ENCODE results near the gene S100PBP.
A peak's percentile ranks its signal among the peaks of the same experiment; 100 is the strongest.
"Not testable (repeated sequence)": the region's sequence is repeated elsewhere in the genome, so short reads cannot be mapped to it uniquely, and the experiment has no call there.

Gene S100PBP

GRCh38 chr1:32784817-32785216, 32.6 kb upstream of the S100PBP start:
- DNase-seq (ENCODE audit: low read depth in 3 of 3, low spot score in 1 of 3): no peak

DNA sequence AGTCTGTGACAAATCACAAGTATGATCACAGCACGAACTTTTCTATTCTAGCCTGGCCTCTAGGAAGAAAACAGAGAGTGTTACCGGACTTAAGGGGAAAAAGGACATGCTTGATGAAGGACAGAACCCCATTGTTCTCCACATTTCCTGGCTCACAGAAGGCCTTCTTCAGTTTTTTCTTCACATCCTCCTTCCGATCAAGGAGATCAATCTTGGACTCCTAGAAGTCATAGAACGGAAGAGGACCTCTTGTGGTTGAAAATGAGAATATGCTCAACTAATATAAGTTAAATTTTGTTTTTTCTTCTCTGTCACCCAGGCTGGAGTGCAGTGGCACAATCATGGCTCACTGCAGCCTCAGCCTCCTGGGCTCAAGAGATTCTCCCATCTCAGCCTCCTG, 30.6 kb upstream of the S100PBP start:
- DNase-seq (ENCODE audit: low read depth in 3 of 3, low spot score in 1 of 3): no peak

GRCh38 chr1:32789356-32789755, 28.1 kb upstream of the S100PBP start:
- DNase-seq (ENCODE audit: low read depth in 3 of 3, low spot score in 1 of 3): not testable (repeated sequence)

- no peak for DNase-seq (ENCODE audit: low read depth in 3 of 3, low spot score in 1 of 3)
Measured at GRCh38 chr1:32791881-32792280, 25.6 kb upstream of the S100PBP start.

DNA sequence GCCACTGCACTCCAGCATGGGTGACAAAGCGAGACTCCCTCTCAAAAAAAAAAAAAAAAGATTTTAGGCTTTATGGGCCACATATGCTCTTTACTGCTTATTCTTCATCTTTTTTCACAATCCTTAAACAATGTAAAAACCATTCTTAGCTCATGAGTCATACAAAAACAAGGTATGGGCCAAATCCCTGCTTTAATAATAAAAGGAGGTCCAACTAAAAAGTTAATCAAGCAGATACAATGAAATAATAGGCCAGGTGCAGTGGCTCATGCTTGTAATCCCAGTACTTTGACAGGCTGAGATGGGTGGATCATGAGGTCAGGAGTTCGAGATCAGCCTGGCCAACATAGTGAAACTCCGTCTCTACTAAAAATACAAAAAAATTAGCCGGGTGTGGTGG, 21.7 kb upstream of the S100PBP start:
- DNase-seq (ENCODE audit: low read depth in 3 of 3, low spot score in 1 of 3): not testable (repeated sequence)

DNA sequence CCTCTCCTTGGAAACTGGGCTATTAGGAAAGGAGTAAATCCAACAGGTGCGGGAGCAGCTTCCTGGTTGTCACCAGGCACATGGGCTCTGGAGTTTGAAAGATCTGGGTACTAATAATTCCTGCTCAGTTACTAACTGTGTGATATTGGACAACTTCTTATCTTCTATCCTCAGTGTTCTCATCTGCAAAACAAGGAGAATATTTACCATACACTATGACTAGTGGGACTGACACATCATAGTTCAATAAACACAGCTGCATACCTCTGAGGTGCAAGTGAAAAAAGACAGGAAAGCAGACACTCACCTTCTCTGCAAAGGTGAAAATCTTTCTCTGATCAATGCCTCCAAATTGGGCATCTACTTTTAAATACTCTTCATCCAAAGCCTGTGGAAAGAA, 20.0 kb upstream of the S100PBP start:
- DNase-seq (ENCODE audit: low read depth in 3 of 3, low spot score in 1 of 3): no peak

DNA sequence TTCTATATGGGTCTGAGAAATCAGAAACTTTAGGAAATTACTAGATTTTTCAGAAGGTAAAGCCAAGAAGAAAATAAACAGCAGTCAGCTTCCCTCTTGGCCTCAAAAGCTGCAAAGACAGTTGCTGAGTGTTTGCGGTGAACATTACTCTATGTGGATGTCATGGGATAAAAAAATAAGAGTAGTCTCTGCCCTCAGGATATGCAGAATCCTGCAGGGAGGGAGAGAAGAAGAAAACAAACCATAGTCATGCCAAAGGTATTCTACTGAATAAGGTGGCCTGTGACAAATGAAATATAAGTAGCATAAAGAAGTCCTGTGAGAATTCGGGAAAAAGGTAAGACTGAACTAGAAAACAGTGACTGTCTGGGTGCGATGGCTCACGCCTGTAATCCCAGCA, 19.3 kb upstream of the S100PBP start:
- no peak for DNase-seq (ENCODE audit: low read depth in 3 of 3, low spot score in 1 of 3)

- DNase-seq (ENCODE audit: low read depth in 3 of 3, low spot score in 1 of 3): no peak
Measured at GRCh38 chr1:32798679-32799416, 18.6 kb upstream of the S100PBP start.

DNA sequence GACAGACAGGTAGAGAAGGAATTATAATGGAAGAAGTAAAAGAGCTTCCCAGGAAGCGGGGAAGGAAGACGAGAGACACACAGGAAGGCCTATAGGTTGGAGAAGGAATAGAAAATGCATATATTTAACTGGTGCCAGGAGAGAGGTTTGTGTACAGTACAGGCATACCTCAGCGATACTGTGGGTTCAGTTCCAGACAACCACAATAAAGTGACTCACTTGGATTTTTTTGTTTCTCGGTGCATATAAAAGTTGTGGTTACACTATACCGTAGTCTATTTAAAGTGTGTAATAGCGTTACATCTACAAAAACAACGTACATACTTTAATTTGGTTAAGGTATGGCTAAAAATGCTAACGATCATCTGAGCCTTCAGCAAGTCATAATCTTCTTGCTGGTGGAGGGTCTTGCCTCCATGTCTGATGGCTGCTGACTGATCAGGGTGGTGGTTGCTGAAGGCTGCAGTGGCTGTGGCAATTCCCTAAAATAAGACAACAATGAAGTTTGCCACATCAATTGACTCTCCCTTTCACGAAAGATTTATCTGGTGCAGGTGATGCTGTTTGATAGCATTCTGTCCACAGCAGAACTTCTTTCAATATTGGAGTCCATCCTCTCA, 16.2 kb upstream of the S100PBP start:
- no peak for DNase-seq (ENCODE audit: low read depth in 3 of 3, low spot score in 1 of 3)

- not testable (repeated sequence) for DNase-seq (ENCODE audit: low read depth in 3 of 3, low spot score in 1 of 3)
Measured at GRCh38 chr1:32804460-32804859, 13.0 kb upstream of the S100PBP start.

DNA sequence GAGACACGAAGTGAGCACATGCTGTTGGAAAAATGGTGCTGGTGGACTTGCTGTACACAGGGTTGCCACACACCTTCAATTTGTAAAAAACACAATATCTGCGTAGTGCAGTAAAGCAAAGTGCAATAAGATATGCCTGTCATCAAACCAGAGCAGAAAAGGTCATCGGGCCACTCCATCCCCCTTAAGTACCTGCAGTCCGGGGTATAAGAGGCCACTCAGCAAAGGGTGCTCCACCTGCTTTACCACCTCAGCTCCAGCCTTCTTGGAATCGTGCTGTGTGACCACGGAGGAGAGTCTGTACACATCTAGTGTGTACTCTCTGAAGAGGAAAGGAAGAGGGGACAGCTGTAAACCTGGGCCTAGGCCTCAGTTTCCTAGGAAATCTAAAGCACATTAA, 11.2 kb upstream of the S100PBP start:
- no peak for DNase-seq (ENCODE audit: low read depth in 3 of 3, low spot score in 1 of 3)

- DNase-seq (ENCODE audit: low read depth in 3 of 3, low spot score in 1 of 3): no peak
Measured at GRCh38 chr1:32806910-32807523, 10.4 kb upstream of the S100PBP start.

DNA sequence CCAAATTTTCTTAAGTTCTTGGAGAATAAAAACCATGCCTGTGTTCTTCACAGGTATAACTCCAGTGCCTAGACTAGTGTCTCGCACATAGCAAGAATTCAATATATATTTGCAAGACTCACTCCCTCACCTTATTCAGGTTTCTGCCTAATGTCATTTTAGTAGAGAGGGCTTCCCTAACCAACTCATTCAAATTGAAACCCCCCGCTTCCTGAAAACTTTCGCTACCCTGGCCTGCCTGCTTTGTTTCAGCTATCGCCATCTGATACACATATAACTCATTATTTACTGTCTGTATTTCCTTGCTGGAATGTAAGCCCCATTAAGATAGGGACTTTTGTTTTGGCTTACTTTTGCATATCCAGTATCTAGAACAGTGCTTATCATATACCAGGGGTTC, 8.9 kb upstream of the S100PBP start:
- DNase-seq (ENCODE audit: low read depth in 3 of 3, low spot score in 1 of 3): no peak

DNA sequence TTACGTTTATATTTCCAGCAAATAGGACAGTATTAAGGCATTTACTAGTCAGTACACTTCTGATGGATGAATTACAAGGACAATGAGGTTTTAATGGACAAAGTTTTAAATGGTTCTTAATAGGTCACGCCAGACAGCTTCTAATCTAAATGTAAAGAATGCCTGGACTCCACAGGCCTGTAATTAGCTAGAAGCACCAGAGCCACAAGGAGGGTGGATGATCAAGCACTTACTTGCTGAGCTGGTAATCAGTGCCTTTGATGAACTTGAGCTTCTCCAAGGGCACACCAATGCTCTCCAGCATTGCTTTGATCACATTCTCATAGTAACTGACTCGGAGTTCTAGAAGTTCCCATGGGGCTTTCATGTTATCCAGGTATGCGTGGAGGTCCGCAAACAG, 7.1 kb upstream of the S100PBP start:
- DNase-seq (ENCODE audit: low read depth in 3 of 3, low spot score in 1 of 3): no peak

DNA sequence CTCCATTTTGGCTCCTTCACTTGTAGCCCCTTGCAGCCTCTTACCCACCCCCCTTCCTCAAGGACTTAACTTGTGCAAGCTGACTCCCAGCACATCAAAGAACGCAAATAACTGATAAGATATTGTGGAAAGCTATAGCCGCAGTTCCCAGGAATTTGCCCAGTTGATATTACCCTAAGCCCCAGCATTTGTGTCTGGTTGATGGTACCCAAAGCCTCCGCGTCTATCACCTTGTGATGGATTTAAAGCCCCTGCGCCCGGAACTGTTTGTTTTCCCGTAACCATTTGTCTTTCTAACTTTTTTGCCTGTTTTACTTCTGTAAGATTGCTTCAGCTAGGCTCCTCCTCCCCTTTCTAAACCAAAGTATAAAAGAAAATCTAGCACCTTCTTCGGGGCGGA, 6.2 kb upstream of the S100PBP start:
- DNase-seq (ENCODE audit: low read depth in 3 of 3, low spot score in 1 of 3): no peak

- DNase-seq (ENCODE audit: low read depth in 3 of 3, low spot score in 1 of 3): no peak
Measured at GRCh38 chr1:32811917-32812316, 5.5 kb upstream of the S100PBP start.

DNA sequence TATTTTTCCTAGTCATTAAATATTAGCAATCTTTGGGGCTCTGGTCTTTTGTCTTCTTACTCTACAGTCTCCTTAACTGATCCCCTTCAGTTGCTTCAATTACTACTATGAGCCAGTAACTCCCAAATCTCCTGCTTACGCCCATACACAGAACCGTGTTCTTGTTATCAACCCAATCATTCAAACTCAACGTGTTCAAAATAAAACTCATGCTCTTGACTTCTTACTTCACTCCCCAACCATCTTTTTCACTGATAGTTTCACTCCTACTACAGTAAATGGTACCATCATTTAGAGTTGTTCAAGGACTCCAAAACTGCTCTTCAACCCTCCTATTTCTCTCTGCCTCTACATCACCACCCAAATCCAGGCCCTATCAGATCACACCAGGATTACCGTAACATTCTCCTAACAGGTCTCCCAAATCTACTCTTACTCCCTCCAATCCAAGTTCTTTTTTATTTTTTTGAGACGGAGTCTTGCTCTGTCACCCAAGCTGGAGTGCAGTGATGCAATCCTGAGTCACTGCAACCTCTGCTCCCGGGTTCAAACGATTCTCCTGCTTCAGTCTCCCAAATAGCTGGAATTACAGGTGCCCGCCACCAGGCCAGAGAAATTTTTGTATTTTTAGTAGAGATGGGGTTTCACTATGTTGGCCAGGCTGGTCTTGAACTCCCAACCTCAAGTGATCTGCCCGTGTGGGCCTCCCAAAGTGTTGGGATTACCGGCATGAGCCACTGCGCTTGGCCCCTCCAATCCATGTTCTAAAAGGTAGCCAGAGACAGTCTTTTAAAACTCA, 3.3 kb upstream of the S100PBP start:
- DNase-seq (ENCODE audit: low read depth in 3 of 3, low spot score in 1 of 3): no peak

GRCh38 chr1:32816676-32817158, 736 bp upstream of the S100PBP start:
- no peak for DNase-seq (ENCODE audit: low read depth in 3 of 3, low spot score in 1 of 3)

DNA sequence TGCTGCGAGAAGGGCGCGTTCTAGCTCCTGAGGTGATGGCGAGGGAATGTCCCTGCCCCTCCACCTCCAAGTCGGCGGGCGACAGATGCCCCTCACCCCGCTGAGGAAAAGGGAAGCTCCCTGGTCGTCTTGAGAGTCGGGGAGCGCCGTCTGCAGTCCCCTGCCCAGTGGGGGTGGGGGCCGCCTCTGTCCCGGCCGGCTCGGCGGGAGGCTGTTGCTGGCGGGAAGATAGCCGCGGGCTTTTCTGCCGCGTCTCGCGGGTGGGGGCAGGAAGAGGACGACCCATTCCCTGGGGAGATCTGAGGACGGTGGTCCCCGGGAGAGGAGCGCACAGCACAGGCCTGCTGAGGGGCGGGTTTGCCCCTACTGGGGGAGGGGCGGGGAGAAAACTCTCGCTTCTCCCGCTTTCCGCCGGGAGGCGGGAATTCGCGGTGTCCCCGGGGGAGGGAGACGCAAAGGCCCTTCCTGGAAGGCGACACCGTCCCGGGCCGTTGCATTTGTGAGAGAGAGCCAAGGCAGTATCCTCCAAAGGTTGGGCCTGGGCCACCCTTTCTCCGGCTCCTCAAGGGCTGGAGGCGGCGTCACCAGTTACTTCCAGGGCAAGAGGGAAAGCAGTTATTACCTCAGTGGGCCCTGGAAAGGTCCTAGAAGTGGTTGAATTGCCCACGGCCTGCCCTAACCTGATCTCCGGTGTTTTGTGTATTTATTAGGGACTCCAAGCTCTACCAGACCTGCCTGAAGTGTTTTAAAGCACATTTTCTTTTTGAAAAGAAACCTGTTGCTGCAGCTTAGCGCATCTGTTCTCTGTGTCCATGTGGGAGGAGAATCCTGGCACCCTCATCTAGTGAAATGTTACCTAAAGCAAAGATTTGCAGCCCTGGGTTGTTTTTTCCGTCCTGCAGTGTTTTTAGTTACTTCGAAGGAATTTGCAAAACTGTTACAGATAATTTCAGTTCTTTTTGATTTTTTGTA, 648 bp downstream of the S100PBP start:
- peak in 1 of 3 donors; percentile 11 for DNase-seq (ENCODE audit: low read depth in 3 of 3, low spot score in 1 of 3)

GRCh38 chr1:32818804-32819541, 1.5 kb downstream of the S100PBP start:
- no peak for DNase-seq (ENCODE audit: low read depth in 3 of 3, low spot score in 1 of 3)

All from stimulated activated CD4-positive, alpha-beta T cell treated with anti-CD3 and anti-CD28 coated beads, TNF-alpha, amount 100 ng/mL, for 1 hour (primary cell).